AG04450 (cell line): ENCODE data around the gene PTGDS. TPM values are rescaled to one million over a fixed set of nuclear protein-coding genes. Genes with fewer than 3 reads are reported as not detected.

Source experiments
- CTCF ChIA-PET: fragments of 300-600, 350-600 bp; formaldehyde crosslinking; extraction: SDS; loops from one replicate; lab custom pipeline; 2022; ENCODE audit warnings: antibody characterized with exemption, inconsistent platforms; lab: Charles Lee
- POLR2A ChIA-PET: fragments of 350-600 bp; formaldehyde crosslinking; extraction: SDS; loops from one replicate; lab custom pipeline; 2021; ENCODE audit warnings: antibody characterized with exemption, inconsistent platforms; lab: Yijun Ruan, JAX
- DNase-seq: peaks from one replicate; pipeline ENCODE4 v3.0.0-alpha.2; 2011; ENCODE audit warnings: low read depth, low spot score
- H3K27ac ChIP-seq: one replicate; pipeline ENCODE4 v1.5.1; 2012; ENCODE audit warnings: low read depth, low read length, control low read depth
- H3K27me3 ChIP-seq: one replicate; pipeline ENCODE4 v1.6.0; 2012; ENCODE audit warnings: low read length; ENCODE audit not compliant: control insufficient read depth, insufficient read depth
- H3K4me3 ChIP-seq: 2 replicates; pipeline ENCODE4 v1.5.1; 2011; ENCODE audit warnings: mild to moderate bottlenecking, low read depth, low read length, control low read depth
- H3K9me3 ChIP-seq: 2 replicates; pipeline ENCODE4 v1.5.1; 2012; ENCODE audit warnings: low read length; ENCODE audit not compliant: control insufficient read depth, insufficient read depth
- polyA plus RNA-seq: library from polyadenylated mRNA; depleted of rRNA; stranded (reverse); fragments of >200 nt; gene quantifications from 2 replicates; pipeline ENCODE4 v1.2.3, GENCODE V29; 2011
- TF ChIP-seq, protein P1 (sequence below): IDR thresholded peaks from 2 replicates; pipeline ENCODE4 v1.5.1; 2011; ENCODE audit warnings: low read depth, low read length, control low read depth, inconsistent platforms

PTGDS gene
- polyA plus RNA-seq, 1 experiment: 7.8 TPM

GRCh38 chr9:136949817-136950655, 27.3 kb upstream of the PTGDS start:
- H3K27me3 ChIP-seq: peaks cover 3% of the 10 kb centered on the region
- CTCF ChIA-PET: interaction anchor here (0.7 kb wide), 1 partner anchor 85 kb away, joined by 5 read pairs; no protein-coding TSS in a partner anchor
- POLR2A ChIA-PET: interaction anchor here (0.6 kb wide), 1 partner anchor 446 kb away, joined by 3 read pairs; no protein-coding TSS in a partner anchor
- no peaks in the 10 kb centered on the region; the same call in 1 of the 2 replicates for H3K9me3 ChIP-seq
- DNase-seq: peak; percentile 38
- H3K27ac ChIP-seq: no peak overlapping the region
- TF ChIP-seq, protein P1, sequence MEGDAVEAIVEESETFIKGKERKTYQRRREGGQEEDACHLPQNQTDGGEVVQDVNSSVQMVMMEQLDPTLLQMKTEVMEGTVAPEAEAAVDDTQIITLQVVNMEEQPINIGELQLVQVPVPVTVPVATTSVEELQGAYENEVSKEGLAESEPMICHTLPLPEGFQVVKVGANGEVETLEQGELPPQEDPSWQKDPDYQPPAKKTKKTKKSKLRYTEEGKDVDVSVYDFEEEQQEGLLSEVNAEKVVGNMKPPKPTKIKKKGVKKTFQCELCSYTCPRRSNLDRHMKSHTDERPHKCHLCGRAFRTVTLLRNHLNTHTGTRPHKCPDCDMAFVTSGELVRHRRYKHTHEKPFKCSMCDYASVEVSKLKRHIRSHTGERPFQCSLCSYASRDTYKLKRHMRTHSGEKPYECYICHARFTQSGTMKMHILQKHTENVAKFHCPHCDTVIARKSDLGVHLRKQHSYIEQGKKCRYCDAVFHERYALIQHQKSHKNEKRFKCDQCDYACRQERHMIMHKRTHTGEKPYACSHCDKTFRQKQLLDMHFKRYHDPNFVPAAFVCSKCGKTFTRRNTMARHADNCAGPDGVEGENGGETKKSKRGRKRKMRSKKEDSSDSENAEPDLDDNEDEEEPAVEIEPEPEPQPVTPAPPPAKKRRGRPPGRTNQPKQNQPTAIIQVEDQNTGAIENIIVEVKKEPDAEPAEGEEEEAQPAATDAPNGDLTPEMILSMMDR: no peak
- H3K4me3 ChIP-seq: peak overlapping the region; percentile 65

DNA sequence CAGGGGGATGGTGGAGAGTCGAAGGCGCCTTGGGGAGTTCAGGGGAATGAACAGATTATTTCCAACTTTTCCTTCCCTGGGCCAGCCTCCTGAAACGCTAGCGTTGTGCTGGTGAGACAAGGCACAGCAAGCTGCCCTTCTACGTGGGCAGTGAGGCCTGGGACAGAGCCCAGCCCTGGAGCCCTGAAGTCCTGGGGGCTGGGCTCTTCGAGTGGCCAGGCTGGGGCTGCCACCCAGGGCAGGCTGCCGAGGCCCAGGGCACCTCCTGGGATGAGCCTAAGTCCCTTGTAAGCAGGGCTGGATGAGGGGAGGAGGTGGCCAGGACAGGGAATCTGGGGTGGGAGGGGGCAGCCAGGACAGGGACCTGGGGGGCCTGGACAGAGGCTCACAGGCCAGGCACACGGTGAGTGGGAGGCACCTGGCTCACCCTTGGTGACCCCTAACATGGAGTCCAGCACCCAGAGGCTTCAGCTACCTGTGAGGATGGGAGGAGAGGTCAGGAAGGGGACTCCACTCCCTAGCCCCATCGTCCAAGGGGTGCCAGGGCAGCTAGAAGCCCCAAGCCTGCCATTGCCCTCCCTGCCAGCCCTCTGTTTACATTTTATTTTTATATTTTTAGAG, 26.5 kb upstream of the PTGDS start:
- H3K9me3 ChIP-seq: no peaks in the 10 kb centered on the region; the same call in 1 of the 2 replicates
- TF ChIP-seq, protein P1: no peak
- peaks cover 3% of the 10 kb centered on the region for H3K27me3 ChIP-seq
- no peak overlapping the region for H3K27ac ChIP-seq
- H3K4me3 ChIP-seq: peak overlapping the region; percentile 65
- CTCF ChIA-PET: no interaction called here
- POLR2A ChIA-PET: no interaction called here
- DNase-seq: no peak

- Histone ChIP-seq H3K27me3 (peaks cover 8% of the 10 kb centered on the region), H3K27ac (no peak within 1 kb of the TSS), H3K9me3 (no peaks in the 10 kb centered on the region; the same call in 1 of the 2 replicates), H3K4me3 (no peak within 1 kb of the TSS)
- TF ChIP-seq, protein P1: no peak
- no peak for DNase-seq
- ChIA-PET POLR2A (no interaction called here), CTCF (interaction anchor here (1.4 kb wide), 1 partner anchor 84 kb away, joined by 6 read pairs; no protein-coding TSS in a partner anchor)
Observed at GRCh38 chr9:136951541-136952320, 25.6 kb upstream of the PTGDS start, which contains the start of gene LCN12. Gene LCN12 (plus strand): TSS chr9:136952273. CDS start chr9:136952328, 55 bp downstream.

- ChIA-PET POLR2A (no interaction called here), CTCF (interaction anchor here (1.4 kb wide), 1 partner anchor 83 kb away, joined by 6 read pairs; no protein-coding TSS in a partner anchor)
- Histone ChIP-seq H3K4me3 (no peak overlapping the region), H3K27me3 (peaks cover 8% of the 10 kb centered on the region), H3K27ac (no peak overlapping the region), H3K9me3 (no peaks in the 10 kb centered on the region; the same call in 1 of the 2 replicates)
- TF ChIP-seq, protein P1: no peak
- DNase-seq: no peak
Observed at GRCh38 chr9:136952321-136952850, 24.9 kb upstream of the PTGDS start.
